ENCODE measurements around the gene FOXO3B. TPM values are rescaled to one million over a fixed set of nuclear protein-coding genes. Genes with fewer than 3 reads are reported as not detected.
"Not testable (repeated sequence)": the region's sequence is repeated elsewhere in the genome, so short reads cannot be mapped to it uniquely, and the experiment has no call there.

Gene FOXO3B
- total RNA-seq (1 to 10 TPM; 4.3 to 5.3 TPM), polyA plus RNA-seq (ENCODE audit: insufficient read length in 2 of 2) (1 to 10 TPM; 2.9 to 3.3 TPM)
- long read RNA-seq, donor 1: 0 reads
- long read RNA-seq, donor 2, partial matches to known transcripts: 0 of 3 reads
- long read RNA-seq, donor 2, other reads (novel, unspliced or antisense): 0 of 3 reads
- long read RNA-seq, donor 3, partial matches to known transcripts: 0 of 2 reads
- long read RNA-seq, donor 3, other reads (novel, unspliced or antisense): 0 of 2 reads
- long read RNA-seq, donor 4, partial matches to known transcripts: 0 of 1 reads
- long read RNA-seq, donor 4, other reads (novel, unspliced or antisense): 0 of 1 reads

- H3K4me1 ChIP-seq (ENCODE audit: control insufficient read depth, insufficient read depth, low read length); H3K9me3 ChIP-seq (ENCODE audit: control insufficient read depth, insufficient read depth, low read length); H3K36me3 ChIP-seq (ENCODE audit: control insufficient read depth, insufficient read depth, low read length); H3K27me3 ChIP-seq (ENCODE audit: control insufficient read depth, insufficient read depth, low read length): not testable (repeated sequence)
- under 1% methylated on average over 36 of the region's 58 CpGs for WGBS (ENCODE audit: insufficient coverage)
- Histone ChIP-seq H3K27ac (ENCODE audit: low read depth, low read length) (peak within 1 kb of the TSS; percentile 61), H3K4me3 (ENCODE audit: low read depth, low read length) (peak within 1 kb of the TSS; percentile 55)
- DNase-seq (ENCODE audit: low read depth in 4 of 6, low spot score in 6 of 6): peak; percentile 19 to 95 (median 74)
These were observed at the start of gene FOXO3B for GRCh38 chr17:18681767-18682571. TSS of gene FOXO3B (minus strand) at chr17:18682314. CDS start at chr17:18681651, 663 bp downstream.

- not testable (repeated sequence) for H3K4me3 ChIP-seq (ENCODE audit: low read depth, low read length); H3K27ac ChIP-seq (ENCODE audit: low read depth, low read length); DNase-seq (ENCODE audit: low read depth in 4 of 6, low spot score in 6 of 6); H3K27me3 ChIP-seq (ENCODE audit: control insufficient read depth, insufficient read depth, low read length); H3K4me1 ChIP-seq (ENCODE audit: control insufficient read depth, insufficient read depth, low read length); H3K36me3 ChIP-seq (ENCODE audit: control insufficient read depth, insufficient read depth, low read length); H3K9me3 ChIP-seq (ENCODE audit: control insufficient read depth, insufficient read depth, low read length)
- no CpG with 5 or more reads among the region's 1 CpG for WGBS (ENCODE audit: insufficient coverage)
These were observed 41.4 kb upstream of the FOXO3B start for GRCh38 chr17:18723509-18723908.

- not testable (repeated sequence) for H3K27me3 ChIP-seq (ENCODE audit: control insufficient read depth, insufficient read depth, low read length); H3K9me3 ChIP-seq (ENCODE audit: control insufficient read depth, insufficient read depth, low read length); DNase-seq (ENCODE audit: low read depth in 4 of 6, low spot score in 6 of 6); H3K36me3 ChIP-seq (ENCODE audit: control insufficient read depth, insufficient read depth, low read length); H3K4me1 ChIP-seq (ENCODE audit: control insufficient read depth, insufficient read depth, low read length); H3K4me3 ChIP-seq (ENCODE audit: low read depth, low read length); H3K27ac ChIP-seq (ENCODE audit: low read depth, low read length)
- 100% methylated on average over 1 of the region's 5 CpGs for WGBS (ENCODE audit: insufficient coverage)
These were observed 40.5 kb upstream of the FOXO3B start for GRCh38 chr17:18722612-18723011.

- H3K27ac ChIP-seq (ENCODE audit: low read depth, low read length); H3K36me3 ChIP-seq (ENCODE audit: control insufficient read depth, insufficient read depth, low read length); H3K4me1 ChIP-seq (ENCODE audit: control insufficient read depth, insufficient read depth, low read length); H3K4me3 ChIP-seq (ENCODE audit: low read depth, low read length); H3K9me3 ChIP-seq (ENCODE audit: control insufficient read depth, insufficient read depth, low read length); H3K27me3 ChIP-seq (ENCODE audit: control insufficient read depth, insufficient read depth, low read length); DNase-seq (ENCODE audit: low read depth in 4 of 6, low spot score in 6 of 6): not testable (repeated sequence)
- WGBS (ENCODE audit: insufficient coverage): no CpG with 5 or more reads among the region's 12 CpGs
These were observed 39.8 kb upstream of the FOXO3B start for GRCh38 chr17:18721775-18722547.

- not testable (repeated sequence) for H3K4me3 ChIP-seq (ENCODE audit: low read depth, low read length); H3K27ac ChIP-seq (ENCODE audit: low read depth, low read length); H3K4me1 ChIP-seq (ENCODE audit: control insufficient read depth, insufficient read depth, low read length); H3K36me3 ChIP-seq (ENCODE audit: control insufficient read depth, insufficient read depth, low read length); DNase-seq (ENCODE audit: low read depth in 4 of 6, low spot score in 6 of 6); H3K27me3 ChIP-seq (ENCODE audit: control insufficient read depth, insufficient read depth, low read length); H3K9me3 ChIP-seq (ENCODE audit: control insufficient read depth, insufficient read depth, low read length)
- WGBS (ENCODE audit: insufficient coverage): 68% methylated on average over 3 of the region's 12 CpGs
These were observed 37.5 kb upstream of the FOXO3B start for GRCh38 chr17:18719428-18720110.

- not testable (repeated sequence) for H3K27me3 ChIP-seq (ENCODE audit: control insufficient read depth, insufficient read depth, low read length); H3K36me3 ChIP-seq (ENCODE audit: control insufficient read depth, insufficient read depth, low read length); H3K27ac ChIP-seq (ENCODE audit: low read depth, low read length); H3K4me3 ChIP-seq (ENCODE audit: low read depth, low read length); H3K9me3 ChIP-seq (ENCODE audit: control insufficient read depth, insufficient read depth, low read length); H3K4me1 ChIP-seq (ENCODE audit: control insufficient read depth, insufficient read depth, low read length)
- 35% methylated on average over 2 of the region's 9 CpGs for WGBS (ENCODE audit: insufficient coverage)
- peak in 1 of 6 donors; percentile 22 for DNase-seq (ENCODE audit: low read depth in 4 of 6, low spot score in 6 of 6)
These were observed 36.7 kb upstream of the FOXO3B start for GRCh38 chr17:18718643-18719427.

GRCh38 chr17:18712354-18712999, 30.4 kb upstream of the FOXO3B start:
- no CpG with 5 or more reads among the region's 7 CpGs for WGBS (ENCODE audit: insufficient coverage)
- H3K27me3 ChIP-seq (ENCODE audit: control insufficient read depth, insufficient read depth, low read length); H3K4me1 ChIP-seq (ENCODE audit: control insufficient read depth, insufficient read depth, low read length); H3K9me3 ChIP-seq (ENCODE audit: control insufficient read depth, insufficient read depth, low read length); H3K4me3 ChIP-seq (ENCODE audit: low read depth, low read length); H3K27ac ChIP-seq (ENCODE audit: low read depth, low read length); H3K36me3 ChIP-seq (ENCODE audit: control insufficient read depth, insufficient read depth, low read length): not testable (repeated sequence)
- peak in 3 of 6 donors; percentile 48 to 85 (median 72) for DNase-seq (ENCODE audit: low read depth in 4 of 6, low spot score in 6 of 6)

- H3K36me3 ChIP-seq (ENCODE audit: control insufficient read depth, insufficient read depth, low read length): not testable (repeated sequence)
- no CpG with 5 or more reads among the region's 3 CpGs for WGBS (ENCODE audit: insufficient coverage)
These were observed 26.1 kb upstream of the FOXO3B start for GRCh38 chr17:18708215-18708614.

More at GRCh38 chr17:18708215-18708614, 26.1 kb upstream of the FOXO3B start:
- H3K9me3 ChIP-seq (ENCODE audit: control insufficient read depth, insufficient read depth, low read length); DNase-seq (ENCODE audit: low read depth in 4 of 6, low spot score in 6 of 6); H3K27me3 ChIP-seq (ENCODE audit: control insufficient read depth, insufficient read depth, low read length); H3K27ac ChIP-seq (ENCODE audit: low read depth, low read length); H3K4me3 ChIP-seq (ENCODE audit: low read depth, low read length); H3K4me1 ChIP-seq (ENCODE audit: control insufficient read depth, insufficient read depth, low read length): not testable (repeated sequence)

Data from spinal cord (tissue), 10 donors.